Ectodermal cell (in vitro differentiated cells): Measurements from ENCODE around the gene COX6B1.
"Not testable (repeated sequence)": the region's sequence is repeated elsewhere in the genome, so short reads cannot be mapped to it uniquely, and the experiment has no call there.

Experiments
- H3K27ac ChIP-seq: 2 replicates; pipeline ENCODE4 v1.7.0; 2013; ENCODE audit warnings: mild to moderate bottlenecking, low read depth, low read length; ENCODE audit not compliant: insufficient read depth, poor library complexity, severe bottlenecking
- H3K27me3 ChIP-seq: 2 replicates; pipeline ENCODE4 v1.7.0; 2013; ENCODE audit warnings: mild to moderate bottlenecking, low read length; ENCODE audit not compliant: insufficient read depth, control insufficient read depth, poor library complexity, severe bottlenecking
- H3K36me3 ChIP-seq: one replicate; pipeline ENCODE4 v1.7.0; 2013; ENCODE audit warnings: low read length; ENCODE audit not compliant: control insufficient read depth, insufficient read depth
- H3K4me1 ChIP-seq: one replicate; pipeline ENCODE4 v1.7.0; 2013; ENCODE audit warnings: low read length; ENCODE audit not compliant: control insufficient read depth, insufficient read depth
- H3K4me3 ChIP-seq: 2 replicates; pipeline ENCODE4 v1.7.0; 2013; ENCODE audit warnings: low read depth, low read length, control low read depth; ENCODE audit not compliant: insufficient read depth
- H3K9me3 ChIP-seq: 2 replicates; pipeline ENCODE4 v1.7.0; 2013; ENCODE audit warnings: mild to moderate bottlenecking, low read length, moderate library complexity; ENCODE audit not compliant: control insufficient read depth
- WGBS, 2 experiments: methylation state at CpG; one replicate each; pipeline ENCODE4 v1.1.7; 2013; ENCODE audit warnings: missing lambda C conversion rate in 2 of 2; 5-methylcytosine and 5-hydroxymethylcytosine counted together

COX6B1 gene

DNA sequence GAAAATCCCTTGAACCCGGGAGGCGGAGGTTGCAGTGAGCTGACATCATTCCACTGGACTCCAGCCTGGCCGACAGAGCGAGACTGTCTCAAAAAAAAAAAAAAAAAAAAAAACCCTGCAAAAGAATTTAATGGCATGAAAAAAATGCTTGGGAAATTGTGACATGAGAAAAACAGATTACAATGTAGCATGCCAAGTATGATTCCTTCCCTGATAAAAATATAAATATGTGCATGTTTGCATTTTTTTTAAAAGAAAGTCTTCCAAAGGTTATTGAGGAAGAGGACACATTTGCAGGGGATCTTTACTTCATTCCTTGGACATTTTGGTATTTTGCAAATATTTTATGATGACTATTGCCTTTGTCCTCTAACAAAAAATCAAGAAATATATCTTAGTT lies 41.7 kb downstream of the COX6B1 start:
- Histone ChIP-seq H3K9me3 (no peaks in the 10 kb centered on the region), H3K4me1 (no peaks in the 10 kb centered on the region), H3K27me3 (no peaks in the 10 kb centered on the region), H3K36me3 (no peaks in the 10 kb centered on the region), H3K4me3 (no peak overlapping the region), H3K27ac (no peak overlapping the region)
- 95% methylated on average over 2 to 4 of the region's 4 CpGs for WGBS, 2 experiments

GRCh38 chr19:35691106-35691505 lies 43.0 kb downstream of the COX6B1 start:
- not testable (repeated sequence) for H3K4me3 ChIP-seq, H3K9me3 ChIP-seq, H3K27ac ChIP-seq, H3K36me3 ChIP-seq, H3K4me1 ChIP-seq, H3K27me3 ChIP-seq
- WGBS, 2 experiments, result 93 to 94% methylated on average over 37 of the region's 37 CpGs

DNA sequence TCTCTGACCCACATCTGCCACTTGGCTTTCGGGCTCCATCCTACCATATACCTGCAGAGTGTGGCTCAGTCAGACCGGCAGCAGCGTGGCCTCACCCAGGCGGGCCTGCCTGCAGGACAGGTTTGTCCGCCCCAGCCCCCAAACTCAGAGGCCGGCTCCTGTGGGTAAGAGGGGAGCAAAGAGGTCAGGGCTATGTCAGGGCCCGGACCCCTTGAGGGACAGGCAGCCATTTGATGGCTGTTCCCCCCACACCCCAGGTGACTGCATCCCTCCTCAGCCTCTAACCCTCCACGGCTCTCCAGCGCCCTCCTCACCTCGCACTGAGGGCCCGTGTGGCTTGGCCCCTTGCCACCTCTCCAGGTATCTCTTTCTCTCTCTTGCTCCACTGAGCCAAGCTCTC lies 43.9 kb downstream of the COX6B1 start:
- 91% methylated on average over 11 of the region's 11 CpGs for WGBS, 2 experiments

GRCh38 chr19:35693422-35693821 lies 45.3 kb downstream of the COX6B1 start:
- no peaks in the 10 kb centered on the region for H3K4me1 ChIP-seq
- no peak overlapping the region for H3K4me3 ChIP-seq
- H3K27me3 ChIP-seq, result no peaks in the 10 kb centered on the region
- no peak overlapping the region for H3K27ac ChIP-seq
- no peaks in the 10 kb centered on the region for H3K9me3 ChIP-seq
- H3K36me3 ChIP-seq, result no peaks in the 10 kb centered on the region
- 25 to 36% methylated on average over 7 to 8 of the region's 8 CpGs for WGBS, 2 experiments

More for the DNA sequence above, 43.9 kb downstream of the COX6B1 start:
- Histone ChIP-seq H3K27me3 (no peaks in the 10 kb centered on the region), H3K4me1 (no peaks in the 10 kb centered on the region), H3K9me3 (no peaks in the 10 kb centered on the region), H3K36me3 (no peaks in the 10 kb centered on the region), H3K4me3 (no peak overlapping the region), H3K27ac (no peak overlapping the region)

DNA sequence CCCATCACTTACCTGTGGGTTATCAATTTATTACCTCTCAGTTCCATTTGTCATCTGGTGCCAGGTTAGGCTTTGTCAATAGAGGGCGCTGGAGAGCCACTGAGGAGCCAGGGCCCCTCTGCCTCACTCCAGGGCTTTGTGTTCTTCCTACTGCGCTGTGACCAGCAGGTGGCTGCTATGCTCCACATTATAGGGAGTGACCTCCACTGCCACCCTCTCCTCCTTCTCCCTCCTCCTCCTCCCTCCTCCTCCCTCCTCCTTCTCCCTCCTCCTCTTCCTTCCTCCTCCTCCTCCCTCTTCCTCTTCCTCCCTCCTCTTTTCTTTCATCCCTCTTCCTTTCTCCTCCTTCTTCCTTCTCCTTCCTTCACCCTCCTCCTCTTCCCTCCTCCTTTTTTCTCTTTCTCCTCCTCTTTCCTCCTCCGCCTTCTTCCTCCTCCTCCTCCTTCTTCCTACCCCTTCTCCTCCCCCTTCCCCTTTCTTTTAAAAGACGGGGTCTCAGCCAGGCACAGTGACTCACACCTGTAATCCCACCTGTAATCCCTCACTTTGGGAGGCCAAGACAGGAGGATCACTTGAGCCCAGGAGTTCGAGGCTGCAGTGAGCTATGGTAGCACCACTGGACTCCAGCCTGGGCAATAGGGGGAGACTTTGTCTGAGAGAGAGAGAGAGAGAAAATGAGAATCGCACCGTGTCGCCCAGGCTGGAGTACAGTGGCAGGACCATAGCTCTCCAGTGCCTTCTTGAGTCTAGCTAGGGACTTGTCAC lies 45.9 kb downstream of the COX6B1 start:
- Histone ChIP-seq H3K4me3 (no peak overlapping the region), H3K9me3 (no peaks in the 10 kb centered on the region), H3K27ac (no peak overlapping the region), H3K4me1 (no peaks in the 10 kb centered on the region), H3K36me3 (no peaks in the 10 kb centered on the region), H3K27me3 (no peaks in the 10 kb centered on the region)
- 45 to 52% methylated on average over 8 of the region's 8 CpGs for WGBS, 2 experiments

DNA sequence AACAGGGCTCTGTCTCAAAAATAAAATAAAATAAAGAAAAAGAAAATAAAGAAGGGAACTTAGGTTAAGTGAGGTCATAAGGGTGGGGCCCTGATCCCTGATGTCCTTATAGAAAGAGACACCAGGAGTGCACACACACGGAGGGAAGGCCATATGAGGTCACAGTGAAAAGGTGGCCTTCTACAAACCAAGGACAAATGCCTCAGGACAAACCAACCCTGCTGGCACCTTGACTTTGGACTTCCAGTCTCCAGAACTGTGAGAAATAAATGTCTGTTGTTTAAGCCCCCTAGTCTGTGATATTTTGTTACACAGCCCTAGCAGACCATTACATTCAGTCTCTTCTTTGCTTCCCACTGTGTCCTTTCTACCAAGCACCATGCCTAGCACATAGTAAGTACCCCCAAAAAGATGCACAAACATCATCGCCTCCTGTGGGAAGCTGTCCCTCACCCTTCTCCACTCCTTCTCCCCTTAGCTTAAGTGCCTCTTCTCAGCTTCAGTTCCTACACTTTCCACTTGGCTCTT lies 47.8 kb downstream of the COX6B1 start:
- H3K9me3 ChIP-seq, result no peaks in the 10 kb centered on the region
- no peaks in the 10 kb centered on the region for H3K4me1 ChIP-seq
- H3K36me3 ChIP-seq, result no peaks in the 10 kb centered on the region
- 89 to 93% methylated on average over 2 of the region's 2 CpGs for WGBS, 2 experiments
- H3K27me3 ChIP-seq, result no peaks in the 10 kb centered on the region
- no peak overlapping the region for H3K27ac ChIP-seq
- no peak overlapping the region for H3K4me3 ChIP-seq

GRCh38 chr19:35696835-35697234 lies 48.7 kb downstream of the COX6B1 start:
- no peak overlapping the region for H3K4me3 ChIP-seq
- peaks cover 4% of the 10 kb centered on the region for H3K27me3 ChIP-seq
- no peaks in the 10 kb centered on the region for H3K4me1 ChIP-seq
- 86 to 88% methylated on average over 4 of the region's 4 CpGs for whole genome bisulfite sequencing, 2 experiments
- no peaks in the 10 kb centered on the region for H3K36me3 ChIP-seq
- H3K27ac ChIP-seq, result no peak overlapping the region
- no peaks in the 10 kb centered on the region for H3K9me3 ChIP-seq

- Histone ChIP-seq H3K27ac (no peak overlapping the region), H3K9me3 (no peaks in the 10 kb centered on the region), H3K36me3 (no peaks in the 10 kb centered on the region), H3K4me3 (peak overlapping the region; percentile 30), H3K4me1 (no peaks in the 10 kb centered on the region), H3K27me3 (peaks cover 29% of the 10 kb centered on the region)
- 1% methylated on average over 50 of the region's 50 CpGs for WGBS, 2 experiments
Measured at GRCh38 chr19:35702223-35703012, 54.3 kb downstream of the COX6B1 start.

DNA sequence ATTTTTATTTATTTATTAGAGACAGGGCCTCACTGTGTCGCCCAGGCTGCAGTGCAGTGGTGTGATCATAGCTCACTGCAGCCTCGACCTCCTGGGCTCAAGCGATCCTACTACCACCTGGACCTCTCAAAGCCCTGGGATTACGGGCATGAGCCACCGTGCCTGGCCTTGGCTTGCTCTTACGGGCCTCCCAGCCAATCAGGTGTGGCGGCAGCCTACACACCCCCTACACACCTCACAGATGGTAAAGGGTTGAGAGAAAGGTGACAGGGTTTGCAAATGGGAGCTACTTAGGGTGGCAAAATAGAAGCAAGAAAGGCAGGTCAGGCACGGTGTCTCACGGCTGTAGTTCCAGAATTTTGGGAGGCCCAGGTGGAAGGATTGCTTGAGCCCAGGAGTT lies 55.2 kb downstream of the COX6B1 start:
- Histone ChIP-seq H3K4me3 (no peak overlapping the region), H3K4me1 (no peaks in the 10 kb centered on the region), H3K27ac (no peak overlapping the region), H3K27me3 (peaks cover 29% of the 10 kb centered on the region), H3K36me3 (no peaks in the 10 kb centered on the region), H3K9me3 (no peaks in the 10 kb centered on the region)
- 65 to 66% methylated on average over 7 to 8 of the region's 9 CpGs for WGBS, 2 experiments

DNA sequence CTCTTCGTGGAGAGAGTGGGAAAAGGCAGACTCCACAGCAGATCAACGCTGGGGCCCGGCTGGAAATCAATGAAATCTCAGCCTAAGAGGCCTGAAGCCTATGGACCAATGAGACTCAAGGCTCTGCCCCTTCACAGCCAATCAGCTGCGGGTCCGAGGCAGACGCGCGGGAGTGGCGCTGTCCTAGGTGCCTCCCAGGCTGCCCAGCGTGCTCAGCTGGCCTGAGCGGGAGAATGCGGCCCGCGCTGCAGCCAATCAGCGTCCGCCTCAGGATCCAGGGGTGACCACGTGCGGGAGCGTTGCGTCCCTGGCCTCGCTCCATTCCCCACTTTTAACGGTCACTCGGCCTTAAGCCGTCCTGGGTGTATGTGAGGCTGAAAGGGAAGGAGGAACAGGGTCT lies 56.1 kb downstream of the COX6B1 start, which contains the start of gene ZBTB32:
ZBTB32 (plus strand) TSS at position 341 of the 400 bp plus-strand sequence. CDS start 10,069 bp downstream, outside the sequence.
- no peak within 1 kb of the TSS for H3K27ac ChIP-seq
- no peak within 1 kb of the TSS for H3K4me3 ChIP-seq
- no peaks in the 10 kb centered on the region for H3K9me3 ChIP-seq
- WGBS, 2 experiments, result 31 to 35% methylated on average over 24 of the region's 24 CpGs
- H3K4me1 ChIP-seq, result no peaks in the 10 kb centered on the region
- H3K27me3 ChIP-seq, result peaks cover 29% of the 10 kb centered on the region
- no peaks in the 10 kb centered on the region for H3K36me3 ChIP-seq
